ENCODE measurements around the gene C10orf105. TPM values are rescaled to one million over a fixed set of nuclear protein-coding genes. Genes with fewer than 3 reads are reported as not detected.

C10orf105 gene
- polyA plus RNA-seq, 10 donors = 0.08 to 0.36 (median 0.16) TPM; not detected in 1

DNA sequence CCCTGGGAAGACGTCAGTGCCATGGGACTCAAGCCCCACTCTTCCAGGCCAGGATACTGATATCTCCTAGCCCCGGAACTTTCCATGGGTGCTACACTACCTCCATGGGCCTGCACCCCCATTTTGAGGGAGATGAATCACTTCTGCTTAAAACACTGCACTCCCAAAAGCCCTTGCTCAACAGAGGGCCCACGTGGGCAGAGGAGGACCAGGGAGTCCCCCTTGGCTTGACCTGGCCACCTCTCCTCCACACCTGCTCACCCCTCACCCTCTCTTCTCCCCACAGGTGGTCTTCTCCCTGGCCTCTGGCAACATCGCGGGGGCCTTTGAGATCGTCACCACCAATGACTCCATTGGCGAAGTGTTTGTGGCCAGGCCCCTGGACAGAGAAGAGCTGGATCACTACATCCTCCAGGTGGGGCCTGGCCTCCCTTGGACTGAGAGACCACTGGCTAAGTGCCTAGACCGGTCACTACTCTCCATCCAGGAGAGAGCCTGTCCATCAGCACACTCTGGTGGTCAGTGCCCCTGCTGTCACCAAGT is 19.9 kb upstream of the C10orf105 start:
- no peak for DNase-seq

DNA sequence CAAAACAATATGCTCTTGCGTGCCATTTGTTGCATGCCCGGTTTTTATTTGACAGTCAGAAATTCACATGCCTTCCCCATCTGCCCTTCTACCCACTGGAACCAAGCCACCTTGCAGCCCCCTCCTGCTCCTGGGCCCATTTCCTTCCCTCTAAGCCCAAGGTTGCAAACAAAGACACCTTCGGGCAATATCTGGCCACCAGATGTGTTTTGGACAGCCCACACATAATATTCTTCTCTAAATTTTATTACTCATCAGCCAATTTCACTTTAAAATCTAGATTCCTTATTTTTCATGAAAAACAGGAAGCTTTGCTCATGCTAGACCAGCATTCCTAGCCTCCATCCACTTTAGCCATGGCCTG is 18.2 kb upstream of the C10orf105 start:
- DNase-seq = no peak

DNA sequence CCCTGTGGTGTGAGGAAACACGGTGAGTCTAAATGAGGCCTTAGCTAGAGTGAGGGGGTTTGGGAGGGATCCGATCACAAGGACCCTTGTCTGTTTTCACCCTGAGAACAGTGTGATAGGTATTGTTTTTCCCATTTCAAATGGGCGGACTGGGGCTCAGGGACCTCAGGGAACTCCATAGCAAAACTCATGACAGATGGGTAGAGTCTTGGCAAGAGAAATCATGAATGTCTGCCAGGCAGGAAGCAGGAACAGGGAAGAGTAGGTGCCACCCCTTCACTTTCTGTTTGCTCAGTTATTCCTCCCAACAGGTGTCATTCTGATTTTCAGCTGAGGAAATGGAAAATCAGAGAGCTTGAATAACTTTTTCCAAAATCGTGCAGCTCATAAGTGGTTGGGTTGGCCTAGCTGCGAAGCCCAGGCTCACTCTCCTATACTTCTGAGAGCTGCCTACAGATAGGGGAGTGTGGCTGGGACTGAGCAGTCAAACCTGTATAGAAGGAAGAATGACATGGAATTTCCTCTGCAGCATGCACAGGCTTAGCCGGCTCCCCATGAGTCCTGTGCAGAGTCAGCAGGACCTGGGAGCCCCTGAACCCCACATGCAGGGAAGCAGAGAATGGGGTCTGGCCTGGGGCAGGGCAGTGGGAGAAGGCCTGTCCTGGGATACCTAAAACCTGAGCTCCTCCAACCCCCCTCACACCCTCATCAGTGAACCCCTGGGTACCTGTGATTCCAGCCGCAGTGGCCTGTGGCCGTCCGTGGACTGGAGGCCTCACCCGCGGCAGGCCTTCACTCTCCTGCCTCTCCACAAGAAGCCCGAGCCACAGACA is 17.6 kb upstream of the C10orf105 start:
- DNase-seq = no peak

DNA sequence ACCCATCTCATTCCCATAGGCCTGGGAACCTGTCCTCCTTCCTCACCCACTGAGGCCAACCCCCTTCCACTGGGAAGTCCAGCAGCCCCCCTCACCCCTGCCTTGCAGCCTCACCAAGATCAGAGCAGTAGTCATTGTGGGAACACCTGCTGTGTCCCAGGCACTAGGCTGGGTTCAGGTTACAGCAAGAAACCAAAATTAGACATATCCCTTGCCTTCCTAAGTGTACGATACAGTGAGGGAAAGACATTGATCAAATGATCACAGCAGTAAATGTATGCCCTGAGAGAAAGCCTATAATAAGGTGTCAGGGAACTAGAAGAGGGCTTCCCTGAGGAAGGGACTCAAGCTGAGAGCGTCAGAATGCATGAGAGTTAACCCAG is 17.0 kb upstream of the C10orf105 start:
- DNase-seq = no peak

DNA sequence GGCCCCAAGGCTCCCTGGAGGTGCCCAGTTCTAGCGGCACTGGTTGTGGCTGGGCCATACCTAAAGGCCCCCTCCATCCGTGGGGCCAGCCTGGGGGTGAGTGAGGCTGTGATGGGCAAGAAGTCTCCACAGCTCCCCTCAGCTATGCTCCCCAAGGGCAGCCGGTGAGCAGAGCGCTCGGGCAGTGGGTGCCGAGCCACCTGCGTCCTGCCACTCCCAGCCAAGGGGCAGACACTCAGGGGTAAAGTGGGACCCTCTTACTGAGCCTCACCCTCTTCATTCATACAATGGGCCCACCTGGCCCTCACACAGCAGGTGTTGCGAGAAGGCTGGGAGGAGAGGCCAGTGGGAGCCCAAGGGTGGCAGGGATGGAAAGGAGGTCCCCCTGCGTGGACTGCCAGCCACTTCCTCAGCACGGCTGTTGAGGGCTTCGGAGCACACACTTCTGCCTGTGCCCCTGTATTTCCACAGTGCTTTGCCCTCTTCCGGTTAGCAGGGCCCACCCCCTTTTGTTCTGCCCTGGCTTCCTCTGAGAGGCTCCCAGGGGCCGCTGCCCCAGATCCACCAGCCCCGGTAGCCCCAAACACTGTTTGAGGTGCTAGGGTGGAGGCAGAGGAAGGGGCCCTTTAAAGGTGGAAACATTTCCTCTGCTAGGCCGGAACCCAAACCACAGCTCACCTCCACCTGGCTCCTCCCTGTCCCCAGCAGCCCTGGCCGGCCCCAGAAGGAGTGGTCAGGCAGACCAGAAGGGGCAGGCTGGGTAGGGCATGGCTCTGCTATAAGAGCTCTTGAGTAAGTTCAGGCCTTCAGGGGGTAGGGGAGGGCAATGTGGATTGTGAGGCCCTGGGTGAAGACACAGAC is 16.4 kb upstream of the C10orf105 start:
- no peak for DNase-seq

DNA sequence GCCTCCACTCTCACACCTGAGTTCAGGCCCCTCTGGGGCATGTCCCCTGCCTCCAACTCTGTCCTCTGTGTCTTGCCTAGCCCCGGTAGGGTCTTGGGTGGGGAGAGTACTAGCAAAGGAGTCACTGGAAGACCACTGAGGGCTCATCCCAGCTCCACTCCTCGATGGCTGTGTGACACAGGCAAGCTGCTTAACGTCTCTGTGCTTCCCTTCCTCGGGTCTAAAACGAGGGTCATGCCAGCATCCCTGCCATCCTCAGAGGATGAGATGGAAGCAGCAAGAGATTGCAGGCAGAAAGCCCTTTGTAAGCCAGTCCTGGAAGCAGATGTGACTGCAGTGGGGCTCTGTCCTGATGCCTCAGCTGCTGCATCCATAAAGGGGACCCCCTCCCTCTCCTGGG is 15.2 kb upstream of the C10orf105 start:
- no peak for DNase-seq

DNA sequence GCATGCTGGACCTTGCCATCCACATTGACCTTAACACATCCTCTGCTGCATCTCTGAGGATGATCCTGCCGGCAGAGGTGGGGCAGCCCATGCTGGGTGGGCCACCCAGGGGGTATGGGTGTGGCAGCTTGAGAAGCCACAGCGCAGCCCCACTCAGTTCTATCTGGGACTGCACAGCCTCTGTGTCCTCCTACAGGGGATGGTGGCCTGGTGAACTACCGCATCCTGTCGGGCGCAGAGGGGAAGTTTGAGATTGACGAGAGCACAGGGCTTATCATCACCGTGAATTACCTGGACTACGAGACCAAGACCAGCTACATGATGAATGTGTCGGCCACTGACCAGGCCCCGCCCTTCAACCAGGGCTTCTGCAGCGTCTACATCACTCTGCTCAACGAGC is 12.2 kb upstream of the C10orf105 start:
- DNase-seq = no peak

DNA sequence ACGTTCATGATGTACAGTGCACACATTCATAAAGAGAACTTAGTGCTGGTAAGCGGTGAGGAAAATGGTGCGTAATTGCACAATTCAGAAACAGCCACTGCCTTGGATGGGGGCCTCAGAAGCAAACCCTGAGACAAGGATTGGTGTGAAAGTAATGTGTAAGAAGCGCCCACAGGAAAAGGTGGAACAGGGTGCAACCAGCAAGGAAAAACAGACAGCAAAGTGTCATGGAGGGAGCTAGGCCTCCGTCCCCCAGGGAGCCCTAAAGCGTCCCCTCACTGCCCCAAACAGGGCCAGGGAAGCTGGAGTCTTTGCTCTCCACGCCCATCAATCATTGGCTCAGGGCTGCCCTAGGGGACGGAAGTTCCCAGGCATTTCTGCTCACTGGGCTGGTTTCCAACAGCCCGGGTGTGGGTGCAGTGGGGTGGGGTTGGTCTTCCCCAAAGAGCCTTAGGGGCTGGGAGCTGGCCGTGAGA is 9.6 kb upstream of the C10orf105 start:
- no peak for DNase-seq

DNA sequence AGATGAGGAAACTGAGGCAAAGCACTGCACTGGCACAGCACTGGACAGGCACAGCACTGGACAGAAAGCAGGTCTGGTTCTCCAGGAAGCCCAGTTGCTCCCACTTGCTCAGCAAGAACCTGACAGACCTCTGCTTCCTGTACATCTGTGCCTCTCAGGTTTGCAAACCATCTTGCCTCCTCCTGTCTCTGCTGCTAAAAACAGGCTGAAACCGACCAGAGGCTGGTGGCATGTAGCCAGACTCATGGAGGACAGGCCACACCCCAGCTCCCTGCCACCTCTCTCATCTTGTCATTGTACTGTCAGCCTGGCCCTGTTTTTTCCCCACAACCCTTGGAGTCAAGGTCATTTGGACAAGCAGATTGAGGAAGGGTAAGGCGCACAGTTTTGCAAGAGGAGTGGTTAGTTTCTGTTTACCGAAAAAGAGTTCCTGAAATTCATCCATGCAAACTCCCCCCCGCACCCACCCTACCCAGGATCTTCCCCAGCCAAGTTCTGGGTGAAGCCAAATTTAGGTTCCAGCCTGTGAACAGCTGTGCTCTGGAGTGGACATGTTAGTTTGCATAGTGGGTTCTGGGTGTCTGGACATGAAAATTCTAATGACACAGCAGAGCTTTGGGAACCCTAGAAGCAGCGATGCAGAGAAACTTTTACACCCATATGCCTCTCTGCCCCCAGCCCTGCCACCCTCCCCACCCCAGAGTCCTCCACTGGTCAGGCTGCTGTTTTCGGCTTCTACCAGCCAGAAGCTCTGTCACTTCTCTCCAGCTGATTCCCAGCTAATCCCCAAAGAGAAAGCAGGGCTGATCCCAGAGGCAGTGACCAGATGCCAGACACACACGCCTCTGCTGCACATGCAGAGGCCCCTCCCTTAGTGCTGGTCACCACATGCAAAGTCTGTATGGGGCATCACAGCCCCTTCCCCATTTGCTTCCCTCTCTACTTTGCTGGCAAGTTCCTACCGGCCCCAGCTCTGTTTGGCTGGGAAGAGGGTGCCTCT is 8.5 kb upstream of the C10orf105 start:
- peak; percentile 64 to 85 (median 70) for DNase-seq

DNA sequence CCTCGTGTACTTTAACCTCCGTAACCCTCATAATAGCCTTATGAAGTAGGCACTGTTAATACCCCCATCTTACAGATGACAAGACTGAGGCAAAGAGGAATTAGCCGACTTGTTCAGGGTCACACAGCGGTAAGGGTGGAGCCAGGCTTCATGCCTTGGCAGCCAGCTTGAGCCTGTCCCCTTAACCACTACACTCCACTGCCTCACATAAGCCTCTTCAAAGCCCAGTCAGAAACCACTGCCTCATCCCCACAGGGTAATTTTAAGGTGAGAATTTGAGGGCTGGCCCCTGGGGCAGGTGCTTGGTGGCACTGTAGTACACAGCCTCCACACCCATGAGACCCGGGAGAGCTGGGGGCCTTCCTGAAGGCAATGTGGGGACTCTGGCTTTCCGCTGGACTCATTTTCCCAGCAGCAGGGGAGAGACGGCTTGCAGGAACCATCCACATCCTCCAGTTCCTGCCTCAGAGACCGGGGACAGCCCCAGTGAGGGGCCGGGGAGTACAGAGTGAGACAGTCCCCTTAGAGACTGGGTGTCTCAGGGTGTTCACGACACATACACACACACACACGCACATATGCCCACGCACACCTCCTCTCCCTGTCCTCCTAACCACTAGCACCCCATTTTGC is 7.6 kb upstream of the C10orf105 start:
- DNase-seq = no peak

DNA sequence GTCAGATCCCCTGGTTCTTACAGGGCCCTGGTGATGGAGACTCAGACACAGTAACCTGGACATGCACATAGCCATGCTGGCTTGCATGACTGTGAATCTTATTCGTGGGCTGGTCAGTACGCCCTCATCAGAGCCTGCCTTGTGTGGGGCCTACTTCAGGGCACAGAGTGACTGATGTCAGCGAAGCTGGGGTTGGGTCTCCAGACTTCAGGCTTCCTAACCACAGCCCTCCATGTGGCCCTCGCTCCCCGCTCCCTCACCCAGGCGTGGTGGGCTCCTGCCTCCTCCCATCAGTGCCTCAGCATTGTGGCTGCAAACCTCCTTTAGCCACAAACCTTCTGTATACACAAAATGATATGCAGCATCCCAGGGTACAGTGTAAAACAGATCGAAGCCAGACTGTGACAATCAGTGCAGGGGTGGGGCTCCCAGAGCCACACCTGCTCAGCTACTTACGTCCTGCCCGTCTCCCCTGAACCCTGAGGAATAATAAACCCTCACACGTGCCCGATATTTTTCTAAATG is 7.1 kb upstream of the C10orf105 start:
- no peak for DNase-seq

DNA sequence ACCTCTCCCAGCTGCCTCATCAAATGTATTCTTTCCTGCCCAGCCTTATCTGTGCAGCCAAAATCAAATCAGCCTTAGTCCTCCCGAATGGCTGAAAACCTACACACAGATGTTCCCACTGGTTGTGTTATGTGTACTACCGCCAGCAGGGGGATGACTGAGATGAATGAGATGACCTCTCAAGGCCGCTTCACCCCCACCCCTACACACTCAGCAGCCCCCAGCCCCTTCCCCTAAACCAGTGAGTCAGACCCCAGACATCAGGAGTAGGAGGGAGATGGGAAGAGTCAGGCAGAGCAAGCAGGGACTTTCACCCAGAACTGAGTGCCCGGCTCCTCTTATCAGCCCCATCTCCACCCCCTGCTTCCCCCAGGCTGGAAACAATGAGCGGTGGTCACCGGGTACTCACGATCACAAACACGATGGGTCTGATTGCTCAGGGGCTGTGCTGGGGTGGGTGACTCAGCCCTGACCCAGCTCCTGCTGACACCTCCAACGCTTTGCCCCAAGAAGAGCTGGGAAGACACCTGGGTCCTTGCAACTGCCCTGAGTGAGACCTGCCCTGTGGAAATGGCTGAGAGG is 6.5 kb upstream of the C10orf105 start:
- DNase-seq = no peak

DNA sequence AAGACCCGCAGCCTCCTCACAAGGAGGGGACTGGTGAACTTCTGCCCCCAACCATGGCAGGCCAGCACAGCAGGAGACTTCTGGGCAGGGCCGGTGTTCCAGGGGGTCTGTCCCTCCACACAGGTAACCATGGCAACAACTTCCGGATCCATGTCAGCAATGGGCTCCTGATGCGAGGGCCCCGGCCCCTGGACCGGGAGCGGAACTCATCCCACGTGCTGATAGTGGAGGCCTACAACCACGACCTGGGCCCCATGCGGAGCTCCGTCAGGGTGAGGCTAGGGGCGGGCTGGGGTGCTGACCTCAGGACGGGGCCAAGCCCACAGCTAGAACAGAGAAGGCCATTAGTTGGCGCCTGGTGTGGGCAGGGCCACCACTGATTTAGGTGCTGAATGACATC is 5.7 kb upstream of the C10orf105 start:
- DNase-seq = no peak

DNA sequence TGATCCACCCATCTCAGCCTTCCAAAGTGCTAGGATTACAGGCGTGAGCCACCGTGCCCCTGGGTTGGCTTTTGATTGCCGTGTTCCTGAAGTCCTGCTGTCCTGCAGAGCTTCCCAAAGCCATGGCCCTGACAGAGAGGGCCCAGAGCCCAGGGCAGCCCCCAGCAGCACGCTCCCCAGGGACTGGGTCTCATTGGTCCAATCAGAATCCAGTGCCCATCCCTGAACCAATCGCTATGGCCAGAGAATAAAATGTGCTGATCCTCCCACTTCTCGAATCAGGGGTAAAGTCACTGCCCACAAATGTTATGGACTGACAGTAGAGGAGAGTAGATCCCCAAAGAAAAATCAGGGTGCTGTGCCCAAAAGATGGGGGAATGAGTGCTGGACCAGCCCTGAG is 5.0 kb upstream of the C10orf105 start:
- DNase-seq = no peak

DNA sequence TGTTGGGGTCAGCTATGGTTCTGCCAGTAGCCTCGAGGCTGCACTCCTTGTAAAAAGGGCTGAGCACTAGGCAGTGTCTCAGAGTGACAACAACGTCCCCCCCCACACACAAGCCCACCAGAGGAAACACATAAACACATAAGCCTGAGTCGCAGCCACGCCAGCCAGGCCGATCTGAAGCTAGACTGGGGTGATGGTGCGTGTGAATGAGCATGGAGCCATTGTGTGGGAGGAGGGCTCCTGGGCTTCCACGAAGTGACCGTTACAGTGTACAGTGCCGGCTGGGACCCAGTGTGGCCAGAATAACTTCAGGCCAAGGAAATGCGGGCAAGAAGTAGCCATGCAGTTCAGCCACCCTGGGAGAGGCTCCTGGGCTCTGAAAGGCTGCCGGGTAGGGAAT is 3.7 kb upstream of the C10orf105 start:
- DNase-seq = no peak

DNA sequence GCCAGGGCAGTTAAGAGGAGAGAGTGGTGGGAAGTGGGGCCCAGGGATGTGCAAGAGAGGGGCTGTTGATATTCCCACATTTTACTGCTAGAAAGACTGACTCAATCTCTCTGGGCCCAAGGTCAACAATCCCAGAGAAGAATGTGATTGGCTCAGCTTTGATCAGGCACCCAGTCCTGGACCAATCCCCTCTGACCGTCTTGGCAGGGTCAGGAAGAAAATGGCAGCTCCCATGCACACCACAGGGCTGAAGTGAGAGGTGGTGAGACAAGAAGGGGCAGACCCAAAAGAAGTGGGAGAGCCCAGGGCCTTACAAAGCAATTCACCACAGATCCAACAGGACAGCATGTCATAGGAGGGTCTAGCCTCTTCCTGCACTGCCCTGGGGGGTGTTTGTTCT is 3.3 kb upstream of the C10orf105 start:
- DNase-seq = no peak

DNA sequence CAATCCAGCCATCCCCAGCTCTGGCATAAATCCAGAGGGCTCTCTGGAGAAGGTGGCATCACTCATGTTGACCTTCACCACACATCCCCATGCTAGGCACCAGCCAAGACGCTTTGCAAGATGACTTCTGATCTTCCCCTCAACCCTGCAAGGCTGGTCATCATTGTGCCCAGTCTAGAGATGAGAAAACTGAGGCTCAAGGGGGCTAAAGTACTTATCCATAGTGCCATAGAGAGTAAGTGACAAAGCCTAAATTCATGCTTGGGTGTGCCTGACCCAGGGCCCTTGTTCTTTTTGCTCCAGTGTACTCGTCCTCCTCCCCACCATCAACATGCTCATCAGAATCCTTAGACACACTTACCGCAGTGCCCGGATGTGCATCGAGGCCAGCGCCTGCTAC is 1.7 kb upstream of the C10orf105 start:
- DNase-seq = no peak

DNA sequence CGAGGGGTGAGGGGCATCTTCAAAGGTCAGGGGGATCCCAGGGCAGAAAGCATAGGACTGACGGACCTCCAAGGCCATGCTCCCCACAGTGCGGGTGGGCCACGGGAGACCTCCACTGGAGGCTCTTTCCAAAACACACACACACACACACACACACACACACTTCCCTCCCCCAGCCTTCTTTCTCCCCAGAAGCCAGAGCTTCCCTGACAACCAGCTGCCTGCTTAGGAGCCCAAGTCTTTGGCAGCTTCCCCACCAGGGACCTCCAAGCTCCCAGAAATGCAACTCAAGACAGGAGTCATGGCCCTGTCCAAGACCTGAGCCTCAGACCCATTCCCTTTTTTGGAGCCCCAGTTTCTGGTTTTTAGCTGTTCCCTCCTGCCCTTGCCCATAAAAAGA is 710 bp upstream of the C10orf105 start:
- DNase-seq = peak in 1 of 3 donors; percentile 50

DNA sequence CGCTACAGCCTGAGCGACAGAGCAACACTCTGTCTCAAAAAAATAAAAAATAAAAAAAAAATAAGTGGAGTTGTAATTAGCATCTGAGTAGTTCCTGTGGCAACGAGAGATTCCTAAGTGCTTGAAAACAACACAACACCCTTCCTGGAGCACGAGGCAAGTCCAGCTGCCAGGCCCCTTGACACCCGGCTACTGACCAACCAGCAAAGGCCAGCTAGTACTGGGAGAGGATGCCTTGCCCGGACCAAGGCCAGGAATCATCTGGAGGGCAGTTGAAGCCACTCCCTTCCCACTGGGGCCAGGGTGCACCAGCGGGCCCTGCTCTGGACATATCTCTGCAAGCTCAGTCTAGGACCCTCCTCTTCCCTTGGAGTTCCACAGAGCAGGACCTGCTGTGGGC is 536 bp downstream of the C10orf105 start:
- no peak for DNase-seq

DNA sequence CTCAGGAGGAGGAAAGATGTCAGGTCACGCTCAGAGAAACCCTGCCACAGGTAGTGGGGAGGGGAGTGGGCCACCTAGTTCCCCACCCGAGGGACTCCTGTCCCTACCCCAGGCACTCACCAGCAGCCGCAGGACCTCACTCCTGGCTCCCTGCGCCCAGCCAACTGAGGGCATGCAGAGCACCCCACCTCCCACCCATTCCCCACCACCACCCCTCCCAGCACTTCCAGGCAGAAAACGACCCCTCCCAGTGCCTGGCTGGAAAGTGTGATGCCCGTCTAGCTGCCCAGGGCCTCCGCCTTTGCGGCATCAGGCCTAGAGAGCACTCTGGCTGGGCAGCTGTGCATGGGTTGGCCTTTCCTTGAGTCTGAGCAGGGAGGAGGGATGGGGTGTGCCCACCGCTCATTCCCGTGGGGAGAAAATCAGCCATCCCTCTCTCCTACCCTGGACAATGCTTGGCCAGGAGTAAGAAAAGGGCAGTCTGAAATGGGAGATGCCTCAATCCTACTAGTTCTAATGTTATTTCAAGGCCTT is 1.3 kb downstream of the C10orf105 start:
- no peak for DNase-seq
